B cell (primary cell): ENCODE measurements around the gene SLITRK5.

Experiments
- EZH2 ChIP-seq: IDR thresholded peaks from 2 replicates; pipeline ENCODE4 v1.6.1; 2012; ENCODE audit warnings: borderline replicate concordance, low read depth, mild to moderate bottlenecking, moderate library complexity, low read length; ENCODE audit not compliant: insufficient read depth, poor library complexity, severe bottlenecking
- TF ChIP-seq, protein P1 (sequence below): fragments of 200-600 bp; IDR thresholded peaks from one replicate; pipeline ENCODE4 v1.8.0; 2022; ENCODE audit warnings: antibody characterized with exemption, mild to moderate bottlenecking

- TF ChIP-seq, protein P1, sequence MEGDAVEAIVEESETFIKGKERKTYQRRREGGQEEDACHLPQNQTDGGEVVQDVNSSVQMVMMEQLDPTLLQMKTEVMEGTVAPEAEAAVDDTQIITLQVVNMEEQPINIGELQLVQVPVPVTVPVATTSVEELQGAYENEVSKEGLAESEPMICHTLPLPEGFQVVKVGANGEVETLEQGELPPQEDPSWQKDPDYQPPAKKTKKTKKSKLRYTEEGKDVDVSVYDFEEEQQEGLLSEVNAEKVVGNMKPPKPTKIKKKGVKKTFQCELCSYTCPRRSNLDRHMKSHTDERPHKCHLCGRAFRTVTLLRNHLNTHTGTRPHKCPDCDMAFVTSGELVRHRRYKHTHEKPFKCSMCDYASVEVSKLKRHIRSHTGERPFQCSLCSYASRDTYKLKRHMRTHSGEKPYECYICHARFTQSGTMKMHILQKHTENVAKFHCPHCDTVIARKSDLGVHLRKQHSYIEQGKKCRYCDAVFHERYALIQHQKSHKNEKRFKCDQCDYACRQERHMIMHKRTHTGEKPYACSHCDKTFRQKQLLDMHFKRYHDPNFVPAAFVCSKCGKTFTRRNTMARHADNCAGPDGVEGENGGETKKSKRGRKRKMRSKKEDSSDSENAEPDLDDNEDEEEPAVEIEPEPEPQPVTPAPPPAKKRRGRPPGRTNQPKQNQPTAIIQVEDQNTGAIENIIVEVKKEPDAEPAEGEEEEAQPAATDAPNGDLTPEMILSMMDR = no peak
- TF ChIP-seq EZH2 = no peak
These were observed 9.1 kb downstream of the SLITRK5 start for GRCh38 chr13:87680298-87680697.
